Stimulated activated CD8-positive, alpha-beta memory T cell treated with anti-CD3 and anti-CD28 coated beads, Interleukin-15, amount 100 ng/mL, for 1 hour (primary cell): ENCODE results near the gene ALPP.
"Not testable (repeated sequence)": the region's sequence is repeated elsewhere in the genome, so short reads cannot be mapped to it uniquely, and the experiment has no call there.

Experiments used
- DNase-seq: peaks from one replicate; pipeline ENCODE4 v3.0.0-alpha.2; 2020; ENCODE audit warnings: low read depth

The ALPP gene

DNA sequence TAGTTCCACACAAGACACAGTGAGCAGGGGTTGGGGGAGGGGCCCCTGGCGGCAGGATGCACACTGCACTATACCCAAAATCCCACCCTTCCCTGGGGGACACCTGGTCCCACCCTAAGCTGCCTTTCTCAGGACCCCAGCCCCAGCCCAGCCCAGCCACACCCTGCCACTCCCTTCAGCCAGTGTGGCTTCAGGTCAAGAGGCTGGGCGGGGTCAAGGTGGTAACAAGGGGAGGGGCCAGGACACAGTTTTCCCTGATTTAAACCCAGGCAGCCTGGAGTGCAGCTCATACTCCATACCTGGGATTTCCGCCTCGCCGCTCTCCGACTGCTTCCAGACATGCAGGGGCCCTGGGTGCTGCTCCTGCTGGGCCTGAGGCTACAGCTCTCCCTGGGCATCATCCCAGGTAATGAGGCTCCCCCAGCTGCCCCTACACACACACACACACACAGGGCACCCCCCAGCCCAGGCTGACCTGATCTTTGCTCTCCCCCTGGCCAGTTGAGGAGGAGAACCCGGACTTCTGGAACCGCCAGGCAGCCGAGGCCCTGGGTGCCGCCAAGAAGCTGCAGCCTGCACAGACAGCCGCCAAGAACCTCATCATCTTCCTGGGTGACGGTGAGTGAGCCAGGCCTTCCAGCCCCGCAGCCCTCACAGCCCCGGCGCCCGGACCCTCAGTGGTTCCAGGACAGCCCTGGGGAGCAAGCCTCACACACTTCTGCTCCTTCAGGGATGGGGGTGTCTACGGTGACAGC is 28.2 kb downstream of the ALPP start, which contains the start of gene ALPG:
TSS of gene ALPG (plus strand) at position 289 of the 755 bp plus-strand sequence. CDS start at position 340, 51 bp downstream.
- no peak for DNase-seq

- not testable (repeated sequence) for DNase-seq
Observed at GRCh38 chr2:232407428-232408150, 29.0 kb downstream of the ALPP start.

GRCh38 chr2:232408269-232408668 is 29.7 kb downstream of the ALPP start:
- not testable (repeated sequence) for DNase-seq

DNA sequence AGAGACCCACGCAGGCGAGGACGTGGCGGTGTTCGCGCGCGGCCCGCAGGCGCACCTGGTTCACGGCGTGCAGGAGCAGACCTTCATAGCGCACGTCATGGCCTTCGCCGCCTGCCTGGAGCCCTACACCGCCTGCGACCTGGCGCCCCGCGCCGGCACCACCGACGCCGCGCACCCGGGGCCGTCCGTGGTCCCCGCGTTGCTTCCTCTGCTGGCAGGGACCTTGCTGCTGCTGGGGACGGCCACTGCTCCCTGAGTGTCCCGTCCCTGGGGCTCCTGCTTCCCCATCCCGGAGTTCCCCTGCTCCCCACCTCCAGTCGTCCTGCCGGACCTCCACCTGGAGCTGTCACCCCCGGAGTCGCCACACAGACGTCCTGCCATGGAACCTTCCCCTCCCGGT is 31.1 kb downstream of the ALPP start:
- DNase-seq: not testable (repeated sequence)

DNA sequence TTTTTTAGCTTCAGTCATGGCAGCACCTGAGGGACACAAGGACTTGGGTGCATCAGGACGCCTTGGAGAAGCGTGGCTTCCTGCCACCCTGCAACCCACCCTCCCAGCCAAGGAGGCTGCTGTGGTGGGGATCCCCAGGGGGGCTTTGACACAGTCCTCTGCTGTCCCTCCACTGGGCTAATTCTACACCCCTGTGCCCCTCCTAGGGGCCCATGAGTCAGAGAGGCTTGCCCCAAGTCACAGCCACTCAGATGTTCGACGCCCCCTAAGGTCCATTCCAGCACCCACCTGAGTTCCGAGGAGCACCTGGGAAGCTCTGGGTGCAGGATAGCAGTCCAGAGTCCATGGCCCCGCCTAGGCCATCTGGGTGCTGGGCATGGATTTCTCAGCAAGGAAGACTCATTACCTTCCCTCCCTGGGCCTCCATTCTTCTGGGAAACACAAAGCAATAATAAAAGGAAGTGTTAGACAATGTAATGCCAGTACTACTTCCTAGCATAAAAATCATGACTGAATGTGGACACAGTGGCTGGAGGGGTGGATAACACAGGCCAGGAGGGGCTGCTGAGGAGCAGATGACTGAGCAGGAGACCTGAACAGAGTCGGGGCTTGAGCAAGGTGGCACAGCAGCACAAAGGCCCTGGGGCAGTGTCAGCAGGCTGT is 31.8 kb downstream of the ALPP start:
- no peak for DNase-seq

GRCh38 chr2:232411901-232412629 is 33.5 kb downstream of the ALPP start:
- DNase-seq: no peak

- DNase-seq: no peak
Observed at GRCh38 chr2:232412986-232413385, 34.4 kb downstream of the ALPP start.

DNA sequence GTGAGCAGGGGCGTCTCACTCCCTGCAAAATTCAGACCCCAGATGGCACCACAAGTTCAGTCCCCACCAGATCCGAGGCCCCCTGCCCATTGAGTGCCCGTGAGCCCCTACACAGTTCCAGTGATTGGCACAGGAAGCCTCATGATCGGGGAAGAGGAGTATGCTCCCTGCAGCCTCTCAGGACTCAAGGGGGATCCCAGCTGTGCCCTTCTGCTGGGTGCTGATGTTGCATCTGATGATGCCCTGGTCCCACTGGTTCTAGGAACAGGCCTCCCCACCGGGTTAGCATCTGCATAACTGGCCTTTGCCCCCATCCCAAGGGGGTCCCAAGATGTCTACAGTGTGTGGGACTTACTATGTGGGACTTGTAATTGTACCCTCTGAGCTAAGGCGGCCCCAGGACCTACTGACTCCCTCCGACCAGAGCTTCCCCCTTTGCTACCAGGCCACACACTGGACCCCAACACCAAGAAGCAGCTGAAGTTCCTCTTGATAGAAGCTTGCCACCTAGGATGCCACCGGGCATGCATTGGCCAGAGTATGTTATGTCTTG is 36.7 kb downstream of the ALPP start:
- no peak for DNase-seq

GRCh38 chr2:232415736-232416520 is 37.4 kb downstream of the ALPP start:
- DNase-seq: no peak

GRCh38 chr2:232416521-232417470 is 38.2 kb downstream of the ALPP start:
- no peak for DNase-seq

GRCh38 chr2:232417489-232417888 is 38.9 kb downstream of the ALPP start:
- no peak for DNase-seq

DNA sequence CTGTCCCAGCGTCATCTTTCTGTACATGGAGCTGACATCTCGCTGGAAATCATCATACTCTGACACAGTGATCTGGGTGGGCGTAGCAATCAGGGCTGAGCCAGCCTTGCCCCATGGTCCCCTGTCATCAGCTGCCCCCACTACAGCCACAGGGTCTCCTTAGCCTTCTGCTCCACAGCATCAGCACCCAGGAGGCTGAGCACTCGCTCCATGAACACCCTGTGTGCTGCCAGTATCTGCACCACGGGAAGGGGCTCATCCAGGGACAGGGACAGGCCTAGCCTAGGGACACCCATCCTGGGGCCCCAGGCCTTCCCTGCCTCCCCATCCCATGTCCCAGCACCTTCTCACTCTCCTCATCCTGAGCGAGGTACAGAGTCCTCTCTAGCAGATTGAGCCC is 39.5 kb downstream of the ALPP start:
- DNase-seq: no peak

GRCh38 chr2:232418466-232419244 is 40.1 kb downstream of the ALPP start:
- no peak for DNase-seq

GRCh38 chr2:232419245-232420072 is 40.9 kb downstream of the ALPP start:
- no peak for DNase-seq

DNA sequence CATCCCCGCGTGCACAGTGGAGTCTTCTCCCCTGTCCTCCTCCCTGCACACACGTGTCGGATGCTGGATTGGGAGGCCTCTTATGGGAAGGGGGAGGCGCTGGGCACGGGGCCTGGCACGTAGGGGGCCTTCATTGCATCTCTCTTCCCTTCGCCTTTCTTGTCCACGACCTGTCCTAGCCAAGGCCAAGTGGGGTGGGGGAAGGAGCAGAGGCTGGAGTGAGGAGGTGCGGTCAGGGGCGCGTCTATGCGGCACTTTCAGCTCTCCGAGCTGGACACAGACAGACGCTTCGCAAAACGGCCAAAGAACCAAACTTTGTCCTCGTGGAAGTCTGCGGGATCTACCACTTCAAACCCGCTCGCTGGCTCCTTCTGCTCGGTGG is 41.5 kb downstream of the ALPP start:
- no peak for DNase-seq

DNA sequence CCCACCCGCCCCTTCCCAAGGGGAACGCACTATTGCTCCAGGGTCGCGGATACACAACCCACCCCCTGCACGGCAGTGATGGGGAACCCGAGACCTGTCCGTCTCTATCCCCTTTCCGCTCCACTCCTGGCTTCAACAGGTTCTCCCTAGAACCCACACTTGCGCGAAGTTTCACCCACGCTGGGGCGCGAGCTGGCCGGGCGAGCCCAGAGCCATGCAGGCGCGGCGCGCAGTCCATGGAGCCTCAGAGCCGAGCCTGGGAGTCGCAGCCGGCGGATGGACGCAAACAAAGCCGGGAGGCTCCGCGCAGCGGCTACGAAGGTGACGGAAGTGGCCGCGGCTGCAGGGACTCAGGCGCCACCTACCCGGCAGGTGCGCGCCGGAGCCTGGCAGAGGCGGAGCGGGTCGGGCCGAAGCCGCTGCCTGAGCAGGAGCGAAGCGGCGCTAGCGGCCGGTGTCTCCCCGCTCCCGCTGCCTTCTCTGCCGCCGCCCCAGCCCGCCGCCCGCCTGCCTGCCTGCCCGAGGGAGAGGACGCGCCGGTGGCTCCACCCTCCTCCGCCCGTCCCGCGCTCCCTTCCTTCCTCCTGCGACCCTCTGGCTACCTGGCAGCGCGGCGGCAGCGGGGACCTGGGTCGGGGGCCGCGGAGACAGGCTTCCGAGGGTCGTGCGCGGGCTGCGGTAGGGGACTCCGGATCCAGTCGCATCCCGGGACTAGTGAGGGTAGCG is 42.1 kb downstream of the ALPP start:
- DNase-seq: no peak

GRCh38 chr2:232421189-232421785 is 42.7 kb downstream of the ALPP start:
- DNase-seq: no peak
